Measurements from ENCODE around the gene U2AF2.

GRCh38 chr19:55650602-55651230 lies 4.1 kb upstream of the U2AF2 start:
- TF ChIP-seq CTCF (IDR thresholded peaks at IDR 0.05; ENCODE audit: insufficient read depth, low read depth, low read length), result no peak
- TF ChIP-seq EZH2 (IDR thresholded peaks at IDR 0.05; ENCODE audit: insufficient read depth, low read length), result no peak

Data from astrocyte (in vitro differentiated cells and primary cell).